HCT116 (cell line): ENCODE results near the gene RTF2. TPM values are rescaled to one million over a fixed set of nuclear protein-coding genes. Genes with fewer than 3 reads are reported as not detected.

Experiments used
- ATAC-seq: fragments of 200-7000 bp; cut with Tn5 transposase; 2 replicates; pipeline ENCODE4 v1.9.1; 2020; ENCODE audit warnings: mild to moderate bottlenecking, moderate library complexity
- BruUV-seq: library from RNA; stranded (reverse); fragments of 400-500 nt; replicated peaks from 2 replicates; lab custom pipeline; 2021; lab: Mats Ljungman, UMichigan
- CTCF ChIA-PET: fragments of 300-600 bp; sonication (Branson Sonifier 250); formaldehyde crosslinking; loops from one replicate; lab custom pipeline; 2021; ENCODE audit warnings: antibody characterized with exemption; lab: Charles Lee
- POLR2A ChIA-PET: fragments of 300-600, 350-600 bp; sonication (Branson Sonifier 250); formaldehyde crosslinking; loops from one replicate; lab custom pipeline; 2021; ENCODE audit warnings: antibody characterized with exemption; lab: Charles Lee
- RAD21 ChIA-PET, 2 experiments: fragments of 300-600 bp; sonication (Branson Sonifier 250); formaldehyde crosslinking; loops; one replicate each; lab custom pipeline; 2023; ENCODE audit warnings: low total read pairs in 2 of 2; ENCODE audit not compliant: uncharacterized antibody in 2 of 2, unreplicated experiment in 2 of 2, low non-redundant PET in 1 of 2; lab: Charles Lee
- DNase-seq: peaks from one replicate; pipeline ENCODE4 v3.0.0-alpha.2; 2010; ENCODE audit warnings: low read depth, low spot score
- H2AFZ ChIP-seq: fragments of 200-600 bp; shearing (Covaris generic), sonication (generic); 2 replicates; pipeline ENCODE4 v1.6.1; 2017; ENCODE audit warnings: low read depth, mixed run types, mixed read lengths, antibody characterized with exemption, low read length; ENCODE audit not compliant: poor library complexity, severe bottlenecking
- H3K27ac ChIP-seq: 2 replicates; pipeline ENCODE4 v1.5.1; 2012; ENCODE audit warnings: low read depth, low read length
- H3K27me3 ChIP-seq: fragments of 200-600 bp; sonication (generic); 2 replicates; pipeline ENCODE4 v1.6.1; 2016; ENCODE audit warnings: mixed run types, low read length, mixed read lengths; ENCODE audit not compliant: insufficient read depth
- H3K36me3 ChIP-seq, 2 experiments: fragments of 200-500 bp in 1 of 2; fragments of 200-600 bp in 1 of 2; sonication (Bioruptor generic) in 1 of 2; sonication (generic) in 1 of 2; 2 replicates each; pipeline versions ENCODE4 v1.5.1 to v1.6.1; 2014 to 2016; ENCODE audit warnings: low read length in 2 of 2, inconsistent platforms in 1 of 2, mixed read lengths in 1 of 2, mixed run types in 1 of 2; ENCODE audit not compliant: insufficient read depth in 2 of 2, control insufficient read depth in 1 of 2
- H3K4me1 ChIP-seq, 2 experiments: fragments of 200-600 bp in 1 of 2; sonication (generic) in 1 of 2; 2 replicates each; pipeline versions ENCODE4 v1.5.1 to v1.6.1; 2012 to 2017; ENCODE audit warnings: low read length in 2 of 2, inconsistent platforms in 1 of 2, mild to moderate bottlenecking in 1 of 2, mixed read lengths in 1 of 2, mixed run types in 1 of 2, moderate library complexity in 1 of 2; ENCODE audit not compliant: insufficient read depth in 2 of 2, control insufficient read depth in 1 of 2
- H3K4me2 ChIP-seq: fragments of 200-600 bp; sonication (generic); 2 replicates; pipeline ENCODE4 v1.6.1; 2017; ENCODE audit warnings: mixed run types, low read length, mixed read lengths
- H3K4me3 ChIP-seq, 2 experiments: fragments of 200-600 bp in 1 of 2; sonication (generic) in 1 of 2; replicated peaks in 1 of 2; 2 replicates each; pipeline ENCODE4 v1.5.1; 2011 to 2016; ENCODE audit warnings: low read length in 2 of 2, control low read depth in 1 of 2, low read depth in 1 of 2, mild to moderate bottlenecking in 1 of 2, mixed read lengths in 1 of 2, mixed run types in 1 of 2
- H3K79me2 ChIP-seq: fragments of 200-600 bp; sonication (generic); 2 replicates; pipeline ENCODE4 v1.6.1; 2017; ENCODE audit warnings: mild to moderate bottlenecking, mixed run types, low read length, moderate library complexity, mixed read lengths; ENCODE audit not compliant: insufficient read depth
- H3K9ac ChIP-seq: fragments of 200-600 bp; sonication (generic); 2 replicates; pipeline ENCODE4 v1.6.1; 2016; ENCODE audit warnings: low read length, mixed read lengths
- H3K9me2 ChIP-seq: fragments of 200-600 bp; sonication (generic), shearing (Covaris generic); 2 replicates; pipeline ENCODE4 v1.6.1; 2017; ENCODE audit warnings: mixed run types, mild to moderate bottlenecking, moderate library complexity; ENCODE audit not compliant: insufficient read depth
- H3K9me3 ChIP-seq, 2 experiments: fragments of 200-500 bp in 1 of 2; fragments of 200-600 bp in 1 of 2; sonication (Bioruptor generic) in 1 of 2; sonication (generic) in 1 of 2; 2 replicates each; pipeline ENCODE4 v1.6.1; 2014 to 2017; ENCODE audit warnings: low read length in 2 of 2, mixed read lengths in 2 of 2, inconsistent platforms in 1 of 2, low read depth in 1 of 2, mild to moderate bottlenecking in 1 of 2, mixed run types in 1 of 2, moderate library complexity in 1 of 2; ENCODE audit not compliant: control insufficient read depth in 1 of 2, insufficient read depth in 1 of 2
- H4K20me1 ChIP-seq: fragments of 200-600 bp; sonication (generic), shearing (Covaris generic); 2 replicates; pipeline ENCODE4 v1.6.1; 2017; ENCODE audit warnings: mixed run types, mild to moderate bottlenecking, moderate library complexity; ENCODE audit not compliant: insufficient read depth
- CBX3 ChIP-seq: IDR thresholded peaks from 2 replicates; pipeline ENCODE4 v1.6.1; 2012; ENCODE audit warnings: low read depth
- EGR1 ChIP-seq: IDR thresholded peaks from 2 replicates; pipeline ENCODE4 v1.6.1; 2012; ENCODE audit warnings: low read depth
- EZH2phosphoT487 ChIP-seq: fragments of 200-600 bp; IDR thresholded peaks from 2 replicates; pipeline ENCODE4 v1.6.1; 2018; ENCODE audit warnings: antibody characterized with exemption, borderline replicate concordance
- REST ChIP-seq: IDR thresholded peaks from 2 replicates; pipeline ENCODE4 v1.6.1; 2012; ENCODE audit warnings: low read depth
- TCF7L2 ChIP-seq: IDR thresholded peaks from 2 replicates; pipeline ENCODE4 v1.7.0; 2011; ENCODE audit warnings: borderline replicate concordance, inconsistent platforms; ENCODE audit not compliant: insufficient read depth, insufficient read length; ENCODE audit errors: extremely low read depth
- YY1 ChIP-seq: IDR thresholded peaks from 2 replicates; pipeline ENCODE4 v1.6.1; 2011; ENCODE audit warnings: low read length, low read depth, moderate library complexity, mild to moderate bottlenecking; ENCODE audit not compliant: insufficient replicate concordance; ENCODE audit errors: extremely low read depth
- ZBTB33 ChIP-seq: IDR thresholded peaks from 2 replicates; pipeline ENCODE4 v1.6.1; 2011; ENCODE audit warnings: mild to moderate bottlenecking, low read length, moderate library complexity; ENCODE audit not compliant: insufficient replicate concordance; ENCODE audit errors: extremely low read depth
- intact Hi-C: fragments of 100-400 bp; cut with micrococcal nuclease; formaldehyde crosslinking; loops from 2 replicates; pipeline ENCODE4 v1.10.0; 2022
- total RNA-seq: library from RNA; stranded (reverse); gene quantifications from one replicate; pipeline ENCODE4 v1.2.1, GENCODE V29; 2021; ENCODE audit not compliant: unreplicated experiment

The RTF2 gene
- total RNA-seq, 1 experiment from 2014 or later = 73.8 TPM

DNA sequence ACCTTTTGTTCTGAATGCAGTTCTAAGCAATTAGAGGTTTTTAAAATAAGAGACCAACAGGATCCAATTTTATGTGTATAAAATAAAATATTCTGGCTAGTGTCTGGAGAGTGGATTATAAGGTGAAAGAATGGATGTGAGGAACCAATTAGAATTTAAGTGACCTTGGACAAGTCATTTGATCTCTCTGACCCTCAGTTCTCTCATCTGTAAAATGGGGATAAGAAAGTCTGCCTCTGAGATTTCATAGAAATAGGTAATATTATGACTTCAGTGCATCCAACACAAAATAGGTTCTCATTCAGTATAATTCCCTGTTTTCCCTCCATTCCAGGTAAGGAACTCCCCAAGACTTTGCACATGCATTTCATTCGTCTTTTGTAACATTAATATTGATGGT, 37.5 kb upstream of the RTF2 start:
- CTCF ChIA-PET = no interaction called here
- no peak overlapping the region for H3K27ac ChIP-seq
- intact Hi-C loops = no loop called here
- H3K4me3 ChIP-seq = no peak overlapping the region
- H3K9me3 ChIP-seq = no peaks in the 10 kb centered on the region
- no peaks in the 10 kb centered on the region for H3K27me3 ChIP-seq
- no TSS peak for BruUV-seq
- H3K36me3 ChIP-seq = no peaks in the 10 kb centered on the region
- H2AFZ ChIP-seq = no peak overlapping the region
- peaks cover 0 to 11% of the 10 kb centered on the region in 2 experiments; a peak in 2 of 4 replicates for H3K4me1 ChIP-seq
- H4K20me1 ChIP-seq = no peaks in the 10 kb centered on the region
- no peaks in the 10 kb centered on the region for H3K79me2 ChIP-seq
- POLR2A ChIA-PET = no interaction called here
- no peak for TF ChIP-seq TCF7L2
- no peak for TF ChIP-seq EZH2phosphoT487
- TF ChIP-seq EGR1 = no peak
- no peak for TF ChIP-seq ZBTB33
- no peak for TF ChIP-seq YY1
- TF ChIP-seq CBX3 = no peak
- no peak for TF ChIP-seq REST
- H3K9me2 ChIP-seq = no peaks in the 10 kb centered on the region
- H3K4me2 ChIP-seq = no peak overlapping the region
- ATAC-seq = no peak
- H3K9ac ChIP-seq = no peak overlapping the region
- RAD21 ChIA-PET = no interaction called here
- DNase-seq = no peak
